Activated gamma-delta T cell treated with anti-CD3 and anti-CD28 coated beads, Interleukin-2, amount 50 U/mL, for 16 hours (primary cell): ENCODE data around the gene AHNAK2.

Experiments used
- DNase-seq: peaks from one replicate; pipeline ENCODE4 v3.0.0-alpha.2; 2020; ENCODE audit warnings: low read depth

AHNAK2 gene

GRCh38 chr14:104937694-104938365, 40.3 kb downstream of the AHNAK2 start:
- DNase-seq = no peak

GRCh38 chr14:104937161-104937560, 41.0 kb downstream of the AHNAK2 start:
- DNase-seq = no peak

GRCh38 chr14:104936361-104937155, 41.6 kb downstream of the AHNAK2 start:
- DNase-seq = no peak

GRCh38 chr14:104935955-104936354, 42.2 kb downstream of the AHNAK2 start:
- DNase-seq = no peak

GRCh38 chr14:104935026-104935650, 43.0 kb downstream of the AHNAK2 start:
- no peak for DNase-seq

GRCh38 chr14:104933746-104934733, 44.1 kb downstream of the AHNAK2 start:
- DNase-seq = no peak

GRCh38 chr14:104932676-104933631, 45.2 kb downstream of the AHNAK2 start:
- peak; percentile 77 for DNase-seq

GRCh38 chr14:104931771-104932675, 46.2 kb downstream of the AHNAK2 start:
- no peak for DNase-seq

GRCh38 chr14:104931304-104931770, 46.8 kb downstream of the AHNAK2 start:
- DNase-seq = no peak

- DNase-seq = no peak
Measured at GRCh38 chr14:104930526-104931303, 47.5 kb downstream of the AHNAK2 start.

- DNase-seq = no peak
Measured at GRCh38 chr14:104929268-104930230, 48.6 kb downstream of the AHNAK2 start.

- no peak for DNase-seq
Measured at GRCh38 chr14:104928391-104929133, 49.6 kb downstream of the AHNAK2 start.

GRCh38 chr14:104927901-104928300, 50.3 kb downstream of the AHNAK2 start:
- no peak for DNase-seq

GRCh38 chr14:104927432-104927816, 50.8 kb downstream of the AHNAK2 start:
- DNase-seq = no peak

- DNase-seq = no peak
Measured at GRCh38 chr14:104926619-104927431, 51.3 kb downstream of the AHNAK2 start.
